ENCODE measurements around the gene CDK3.

CDK3 gene

DNA sequence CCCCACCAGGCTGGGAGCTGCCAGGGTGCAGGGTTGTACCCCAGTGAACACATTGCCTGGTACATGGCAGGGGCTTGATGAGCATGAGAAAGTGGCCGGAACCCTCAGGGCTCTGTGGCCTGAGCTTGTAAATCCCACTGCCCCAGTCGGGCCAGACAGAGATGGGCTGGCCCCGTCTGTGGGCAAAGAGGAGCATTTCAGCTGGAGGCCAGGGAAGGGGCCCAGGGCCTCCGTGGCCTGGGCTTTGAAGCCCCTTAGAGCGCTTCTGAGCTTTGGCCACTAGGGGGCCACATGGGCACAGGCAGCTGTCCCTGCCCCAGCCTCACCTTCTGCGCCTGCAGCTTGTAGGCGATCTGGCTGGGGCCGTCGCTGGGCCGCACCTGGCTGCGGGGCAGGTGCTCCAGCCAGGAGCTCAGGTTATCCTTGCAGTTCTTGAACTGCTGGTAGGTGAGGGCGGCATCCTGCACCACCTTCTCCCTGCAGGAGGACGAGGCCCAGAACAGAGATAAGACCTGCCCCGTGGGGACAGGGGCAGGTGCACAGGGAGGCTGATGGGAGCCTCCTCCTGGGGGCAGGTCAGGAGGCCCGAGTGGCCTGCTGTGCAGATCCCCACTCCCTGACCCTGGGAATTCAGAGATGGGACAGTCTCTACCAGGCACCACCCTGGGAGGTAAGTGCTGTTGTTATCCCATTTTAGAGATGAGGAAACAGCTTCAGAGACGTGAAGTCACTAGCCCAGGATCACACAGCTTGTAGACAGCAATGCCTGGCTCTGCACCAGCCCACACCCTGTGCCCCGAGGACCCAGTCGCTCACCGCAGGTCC is 13.7 kb downstream of the CDK3 start:
- DNase-seq (ENCODE audit: low spot score), result peak; percentile 86

DNA sequence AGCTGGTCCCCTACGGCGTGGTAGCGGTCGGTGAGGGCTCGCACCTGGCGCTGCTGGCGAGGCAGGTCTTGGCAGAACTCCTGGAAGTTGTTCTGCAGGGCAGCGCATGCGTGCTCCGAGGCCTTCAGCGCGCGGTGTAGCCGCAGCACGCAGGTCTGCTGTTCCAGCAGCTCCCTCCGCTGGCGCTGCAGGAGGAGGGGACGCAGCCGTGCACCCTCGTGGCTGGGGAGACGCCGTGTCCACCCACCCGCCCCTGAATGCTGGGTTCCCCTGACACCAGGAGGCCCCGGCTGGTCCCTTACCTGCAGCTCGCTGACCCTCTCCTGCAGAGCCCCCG is 14.2 kb downstream of the CDK3 start:
- peak; percentile 77 for DNase-seq (ENCODE audit: low spot score)

DNA sequence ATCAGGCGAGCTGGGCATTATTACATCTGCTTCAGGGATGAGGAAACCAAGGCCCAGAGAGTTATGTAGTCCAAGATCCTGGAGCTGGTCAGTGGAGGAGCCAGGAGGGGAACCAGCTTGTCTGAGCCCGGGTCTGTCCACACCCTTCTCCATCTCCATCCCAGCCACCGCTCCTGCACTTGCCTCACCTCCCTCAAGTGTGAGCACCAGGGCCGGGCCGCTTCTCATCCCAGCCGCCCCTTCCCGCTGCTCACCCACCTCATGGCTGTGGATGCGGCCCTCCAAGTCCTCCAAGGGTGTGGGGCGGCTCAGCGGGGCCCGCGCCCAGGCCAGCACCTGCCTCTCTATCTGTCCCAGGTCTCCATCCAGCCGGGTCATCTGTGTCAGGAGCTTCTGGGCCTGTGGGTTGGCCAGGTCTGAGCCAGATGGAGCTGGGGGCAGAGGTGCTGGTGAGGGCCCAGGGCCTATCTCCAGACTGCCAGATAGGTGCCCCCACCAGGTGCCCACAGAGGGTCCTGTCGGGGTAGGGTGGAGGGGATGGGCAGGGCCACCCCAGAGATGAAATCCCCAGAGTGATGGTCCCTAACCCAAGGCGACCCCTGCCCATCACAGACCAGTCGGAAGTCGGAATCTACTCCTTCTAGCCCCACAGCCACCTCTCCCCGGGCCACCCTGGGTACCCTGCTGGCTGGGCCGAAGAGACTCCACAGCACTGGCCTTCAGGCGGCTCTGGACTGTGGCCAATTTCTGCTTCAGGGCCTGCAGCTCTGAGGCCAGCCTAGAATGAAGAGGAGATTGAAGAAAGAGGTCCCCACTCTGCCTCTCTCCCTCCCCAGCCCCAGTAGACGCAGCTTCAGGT is 17.1 kb downstream of the CDK3 start:
- no peak for DNase-seq (ENCODE audit: low spot score)

DNA sequence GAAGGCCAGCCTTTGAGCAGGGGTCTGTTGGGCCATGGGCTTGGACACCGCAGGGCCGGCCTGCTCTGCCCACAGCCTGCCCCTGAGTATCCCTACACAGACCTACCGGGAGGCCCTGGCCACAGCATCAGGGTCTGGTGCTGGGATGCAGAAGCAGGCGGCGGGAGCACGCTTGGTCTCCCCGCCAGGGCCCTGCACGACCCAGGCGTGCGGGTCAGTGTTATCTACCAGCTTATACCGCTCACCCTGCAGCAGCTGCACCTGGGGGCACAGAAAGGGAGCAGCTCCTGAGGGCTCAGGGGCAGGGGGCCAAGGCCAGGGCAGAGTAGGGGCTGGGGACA is 17.7 kb downstream of the CDK3 start:
- no peak for DNase-seq (ENCODE audit: low spot score)

DNA sequence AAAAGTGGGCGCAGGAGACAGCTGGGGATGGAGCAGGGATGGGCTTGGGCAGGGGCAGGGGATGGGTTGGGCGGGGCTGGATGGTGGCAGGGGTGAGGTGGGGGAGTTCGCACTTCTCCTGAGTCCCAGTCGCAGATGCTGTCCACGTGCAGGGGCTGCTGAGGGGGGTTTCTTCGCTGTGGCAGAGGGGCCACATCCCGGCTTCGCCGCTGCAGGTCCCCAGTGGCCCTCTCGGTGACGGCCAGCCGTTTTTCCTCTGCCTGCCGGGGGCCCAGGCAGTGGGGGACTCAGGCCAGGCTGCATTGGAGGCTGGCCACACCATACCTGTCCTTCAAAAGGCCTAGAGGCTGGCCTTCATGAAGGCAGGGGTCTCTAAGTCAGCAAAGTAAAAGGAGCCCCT is 18.1 kb downstream of the CDK3 start:
- no peak for DNase-seq (ENCODE audit: low spot score)

DNA sequence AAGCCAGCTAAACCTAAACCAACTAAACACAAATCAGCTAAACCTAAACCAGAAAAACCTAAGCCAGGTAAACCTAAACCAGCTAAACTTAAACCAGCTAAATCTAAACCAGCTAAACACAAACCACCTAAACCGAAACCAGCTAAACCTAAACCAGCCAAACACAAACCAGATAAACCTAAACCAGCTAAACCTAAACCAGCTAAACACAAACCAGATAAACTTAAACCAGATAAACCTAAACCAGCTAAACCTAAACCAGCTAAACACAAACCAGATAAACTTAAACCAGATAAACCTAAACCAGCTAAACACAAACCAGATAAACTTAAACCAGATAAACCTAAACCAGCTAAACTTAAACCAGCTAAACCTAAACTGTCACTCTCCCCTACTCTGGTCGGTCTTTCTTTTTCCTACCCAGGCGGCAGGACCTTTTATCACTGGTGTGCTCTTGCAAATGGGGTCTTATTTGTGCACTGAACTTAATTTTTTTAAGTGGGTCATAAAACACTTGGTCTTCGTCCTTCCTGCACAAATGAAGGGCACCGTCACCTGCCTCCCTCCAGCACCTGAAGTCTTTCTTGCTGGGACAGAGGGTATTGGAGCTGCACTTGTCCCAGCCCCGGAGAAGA is 19.3 kb downstream of the CDK3 start:
- no peak for DNase-seq (ENCODE audit: low spot score)

DNA sequence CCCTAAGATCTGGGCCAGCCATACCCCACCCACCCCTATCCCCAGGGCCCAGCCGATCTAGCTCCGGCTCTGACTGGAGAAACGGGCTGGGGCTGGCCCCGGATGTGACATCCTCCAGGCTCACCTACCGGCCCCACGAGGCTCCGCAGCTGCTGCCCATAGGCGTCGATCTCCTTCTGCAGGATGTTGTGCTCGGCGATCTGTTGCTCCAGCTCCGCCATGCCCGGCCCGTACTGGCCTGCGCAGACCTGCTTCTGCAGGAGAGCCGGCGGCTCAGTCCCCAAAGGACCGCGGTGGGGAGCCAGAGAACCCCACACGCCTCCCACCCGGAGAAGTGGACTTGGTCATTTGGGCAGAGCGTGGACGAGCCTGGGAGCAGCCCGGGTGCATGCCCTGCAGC is 21.6 kb downstream of the CDK3 start:
- DNase-seq (ENCODE audit: low spot score), result peak; percentile 68

DNA sequence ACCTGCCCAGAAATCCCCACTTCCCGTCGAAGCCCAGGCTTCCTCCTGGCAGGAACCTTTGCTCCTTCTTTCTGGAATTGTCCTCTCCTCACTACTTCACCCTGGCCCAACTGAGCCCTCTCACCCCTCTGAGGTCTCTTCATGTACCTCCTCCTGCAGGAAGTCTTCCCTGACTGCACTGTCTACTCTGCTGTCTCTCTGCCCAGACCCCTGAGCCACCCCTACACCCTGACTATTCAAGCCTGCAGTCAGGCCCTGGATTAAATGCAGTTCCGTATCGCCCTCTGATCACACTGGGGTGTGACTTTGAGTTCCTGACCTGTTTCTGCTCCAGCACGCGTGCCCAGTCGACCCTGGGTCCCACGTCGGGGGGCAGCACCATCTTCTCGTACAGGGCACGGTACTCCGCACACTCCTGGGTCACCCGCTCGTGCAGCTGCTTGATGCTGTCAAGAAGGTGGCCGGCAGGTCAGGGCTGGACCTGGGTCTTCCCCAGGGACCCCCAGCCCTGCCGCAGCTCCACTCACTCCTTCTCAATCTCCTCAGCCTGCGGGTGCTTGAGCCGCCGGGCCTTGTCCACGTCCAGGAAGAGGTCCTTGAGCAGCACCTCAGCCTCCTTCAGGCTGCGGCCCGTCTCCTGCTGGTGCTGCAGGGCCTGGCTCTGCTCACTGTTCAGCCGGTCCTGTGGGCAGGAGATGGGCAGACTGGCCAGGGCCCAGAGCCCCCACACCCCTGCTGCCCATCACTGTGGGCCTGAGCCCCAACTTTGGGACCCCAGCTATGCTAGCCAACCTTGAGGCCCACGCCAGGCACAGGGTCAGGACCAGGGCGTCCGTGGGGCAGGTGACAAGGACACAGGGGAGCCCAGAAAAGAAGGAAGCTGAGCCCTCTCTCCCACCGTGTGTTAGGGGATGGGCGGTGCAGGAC is 22.6 kb downstream of the CDK3 start:
- DNase-seq (ENCODE audit: low spot score), result no peak

DNA sequence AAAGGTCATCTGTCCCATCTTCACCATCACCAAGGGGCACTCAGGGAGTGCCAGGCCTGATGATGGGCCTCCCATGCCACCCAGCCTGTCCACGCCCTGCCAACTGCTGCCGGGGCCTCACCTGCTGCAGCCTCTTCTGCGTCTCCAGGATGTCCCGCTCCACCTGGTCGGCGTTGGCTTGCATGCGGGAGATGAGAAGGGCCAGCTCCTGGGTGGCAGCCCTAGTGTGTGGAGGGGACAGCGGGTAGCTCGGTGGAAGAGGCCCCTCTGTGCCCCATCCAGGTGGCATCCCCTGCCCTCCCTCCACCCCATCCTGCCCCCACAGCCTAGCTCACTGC is 23.2 kb downstream of the CDK3 start:
- DNase-seq (ENCODE audit: low spot score), result no peak

DNA sequence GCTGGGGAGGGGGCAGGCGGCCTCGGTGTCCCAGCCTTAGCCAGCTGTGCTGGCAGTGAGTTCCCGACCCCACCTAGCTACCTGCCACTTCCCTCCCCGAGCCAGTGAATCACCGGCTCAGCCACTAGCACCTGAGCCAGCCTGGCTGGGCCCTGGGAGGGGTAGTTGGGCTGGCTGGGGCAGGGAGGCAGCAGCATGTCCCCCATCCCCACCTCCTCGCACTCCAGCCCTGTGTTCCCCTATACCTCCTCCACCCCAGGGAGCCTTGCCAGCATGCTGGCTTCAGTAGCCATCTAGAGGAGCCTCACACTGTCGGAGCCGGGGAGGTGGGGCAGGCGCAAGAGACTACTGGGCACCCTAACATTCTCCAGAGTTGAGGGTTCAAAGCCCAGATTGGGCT is 23.7 kb downstream of the CDK3 start:
- no peak for DNase-seq (ENCODE audit: low spot score)

DNA sequence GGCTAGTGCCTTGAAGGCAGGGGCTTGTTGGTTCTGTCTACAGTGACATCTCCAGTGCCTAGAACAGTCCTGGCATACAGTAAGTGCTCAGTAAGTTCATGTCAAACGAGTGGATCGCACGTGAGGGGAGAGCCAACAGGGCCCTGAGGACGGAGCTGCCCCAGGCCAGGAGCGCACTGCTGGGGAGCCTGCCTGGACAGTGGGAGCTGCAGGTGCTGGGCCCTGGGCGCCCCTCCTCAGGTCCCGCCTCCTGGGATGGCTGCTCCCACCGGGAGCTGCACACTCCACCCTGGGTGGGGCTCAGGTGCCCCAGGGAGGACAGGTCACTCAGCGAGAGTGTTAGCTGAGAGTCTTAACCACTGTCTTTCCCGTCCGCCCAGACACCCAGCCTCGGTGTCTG is 24.6 kb downstream of the CDK3 start:
- no peak for DNase-seq (ENCODE audit: low spot score)

DNA sequence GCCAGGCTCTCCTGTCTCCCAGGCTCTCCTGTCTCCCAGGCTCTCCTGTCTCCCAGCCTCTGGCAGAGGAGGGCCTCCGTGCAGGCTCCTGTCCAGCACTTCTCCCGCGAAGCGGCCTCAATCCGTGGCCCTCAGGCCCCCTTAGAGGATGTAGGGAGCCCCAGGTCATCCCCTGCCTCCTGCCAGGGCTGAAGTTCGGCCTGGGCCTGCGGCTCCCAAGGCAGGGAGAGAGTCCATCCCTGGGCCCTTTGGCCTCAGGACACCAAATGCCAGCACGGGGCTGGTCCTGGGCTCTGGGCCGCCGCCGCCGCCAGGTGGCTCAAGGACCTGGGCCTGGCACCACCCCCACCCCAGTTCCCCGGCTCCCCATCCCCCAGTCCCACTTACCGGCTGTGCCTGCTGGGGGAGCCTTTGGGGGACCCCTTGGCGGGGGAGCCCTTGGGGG is 26.1 kb downstream of the CDK3 start:
- DNase-seq (ENCODE audit: low spot score), result no peak

DNA sequence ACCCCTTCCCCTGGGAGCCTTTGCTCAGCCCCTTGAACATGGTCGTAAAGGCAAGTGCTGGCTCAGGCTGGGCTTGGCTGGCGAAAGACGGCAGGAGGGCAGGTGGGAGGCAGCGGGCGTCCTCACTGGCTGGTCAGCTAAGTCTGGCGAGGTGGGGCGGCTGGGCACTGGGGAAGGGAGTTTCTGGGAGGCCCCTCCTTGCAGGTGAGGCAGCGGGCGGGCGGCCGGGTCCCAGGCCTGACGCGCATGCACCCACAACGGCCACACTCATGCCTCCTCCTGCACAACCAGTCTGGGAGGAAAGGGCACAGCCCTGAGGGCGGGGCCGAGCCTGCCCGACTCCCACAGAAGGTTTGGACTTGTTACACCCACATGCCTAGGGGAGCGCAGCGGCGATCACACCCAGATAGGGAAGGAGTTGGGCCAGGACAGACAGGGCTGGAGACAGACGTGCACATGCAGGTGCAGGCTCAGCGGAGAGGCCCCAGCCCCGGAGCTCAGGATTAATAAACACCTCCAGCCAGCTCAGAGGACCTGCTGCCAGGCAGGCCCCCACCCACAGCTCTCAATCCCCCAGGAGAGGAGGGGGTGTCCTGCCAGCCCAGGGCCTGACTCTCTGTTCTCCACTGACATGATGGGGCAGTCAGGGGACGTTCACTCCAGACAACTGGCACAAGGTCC is 26.6 kb downstream of the CDK3 start, which contains the start of gene EVPL:
TSS of gene EVPL (minus strand) at position 148 of the 681 bp plus-strand sequence. CDS start at position 40, 108 bp downstream.
- no peak for DNase-seq (ENCODE audit: low spot score)

DNA sequence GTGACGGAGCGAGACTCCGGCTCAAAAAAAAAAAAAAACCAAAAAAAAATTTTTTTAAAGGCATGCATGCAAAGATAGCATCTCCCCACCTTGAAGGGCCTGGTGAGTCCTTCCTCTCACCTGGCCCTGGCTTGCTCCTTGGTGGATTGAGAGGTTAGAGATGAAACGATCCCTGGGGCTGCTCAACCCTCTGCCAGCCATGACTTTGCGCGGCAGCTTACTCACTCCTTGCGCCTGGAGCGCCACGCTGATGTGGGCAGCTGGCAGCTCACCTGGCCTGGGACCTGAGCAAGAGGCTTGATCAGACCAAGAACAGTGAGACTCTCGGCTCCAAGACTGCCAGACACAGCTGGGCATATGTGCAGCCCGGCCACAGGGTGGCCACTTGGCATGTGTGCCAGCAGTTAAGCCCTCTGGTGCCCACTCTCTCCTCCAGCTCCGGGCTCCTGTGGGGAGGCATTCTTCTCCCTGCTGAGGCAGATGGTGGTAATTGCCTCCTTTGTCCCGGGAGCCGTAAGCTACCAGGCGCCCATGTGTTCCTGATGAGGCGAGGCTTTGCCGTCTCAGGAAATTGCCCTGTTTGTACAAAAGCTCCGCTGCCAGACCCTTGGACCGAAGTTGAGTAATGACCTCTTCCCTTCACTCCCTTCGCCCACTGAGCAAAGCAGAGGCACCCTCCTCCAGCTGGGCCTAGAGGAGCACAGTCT is 31.6 kb downstream of the CDK3 start:
- no peak for DNase-seq (ENCODE audit: low spot score)

DNA sequence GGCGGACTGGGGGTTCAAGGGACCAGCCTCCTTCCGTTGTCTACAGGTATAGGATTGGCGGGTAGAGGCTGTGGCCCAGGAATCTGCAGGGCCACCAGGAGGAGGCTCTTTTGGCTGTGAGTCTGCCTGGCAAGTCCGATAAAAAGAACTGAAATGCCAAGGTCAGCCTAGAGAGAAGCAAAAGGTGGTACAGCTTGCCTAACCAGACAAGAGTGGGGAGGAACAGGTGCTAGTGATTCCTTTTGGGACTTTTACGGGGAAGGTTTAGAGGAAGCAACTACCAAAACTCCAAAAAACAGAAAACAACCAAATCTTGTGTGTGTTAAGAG is 32.1 kb downstream of the CDK3 start:
- DNase-seq (ENCODE audit: low spot score), result no peak

DNA sequence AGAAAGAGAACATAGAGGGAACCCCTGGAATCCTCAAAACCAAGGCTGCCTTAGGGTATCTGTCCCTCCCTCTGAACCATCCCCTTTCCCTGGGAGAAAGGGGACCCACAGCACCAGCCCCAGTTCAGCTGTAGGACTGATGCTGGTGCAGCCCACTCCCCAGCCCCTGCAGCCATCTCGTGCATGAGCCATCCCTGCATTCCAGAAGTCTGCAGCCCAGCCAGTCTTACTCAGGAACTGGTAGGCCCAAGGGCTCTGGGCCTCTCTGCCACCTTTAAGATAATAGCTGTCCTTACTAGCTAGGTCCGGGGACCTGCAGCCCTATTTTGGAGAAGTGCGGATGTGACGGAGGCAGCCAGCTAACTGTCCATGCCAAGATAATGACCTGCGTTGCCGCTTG is 32.5 kb downstream of the CDK3 start:
- no peak for DNase-seq (ENCODE audit: low spot score)

DNA sequence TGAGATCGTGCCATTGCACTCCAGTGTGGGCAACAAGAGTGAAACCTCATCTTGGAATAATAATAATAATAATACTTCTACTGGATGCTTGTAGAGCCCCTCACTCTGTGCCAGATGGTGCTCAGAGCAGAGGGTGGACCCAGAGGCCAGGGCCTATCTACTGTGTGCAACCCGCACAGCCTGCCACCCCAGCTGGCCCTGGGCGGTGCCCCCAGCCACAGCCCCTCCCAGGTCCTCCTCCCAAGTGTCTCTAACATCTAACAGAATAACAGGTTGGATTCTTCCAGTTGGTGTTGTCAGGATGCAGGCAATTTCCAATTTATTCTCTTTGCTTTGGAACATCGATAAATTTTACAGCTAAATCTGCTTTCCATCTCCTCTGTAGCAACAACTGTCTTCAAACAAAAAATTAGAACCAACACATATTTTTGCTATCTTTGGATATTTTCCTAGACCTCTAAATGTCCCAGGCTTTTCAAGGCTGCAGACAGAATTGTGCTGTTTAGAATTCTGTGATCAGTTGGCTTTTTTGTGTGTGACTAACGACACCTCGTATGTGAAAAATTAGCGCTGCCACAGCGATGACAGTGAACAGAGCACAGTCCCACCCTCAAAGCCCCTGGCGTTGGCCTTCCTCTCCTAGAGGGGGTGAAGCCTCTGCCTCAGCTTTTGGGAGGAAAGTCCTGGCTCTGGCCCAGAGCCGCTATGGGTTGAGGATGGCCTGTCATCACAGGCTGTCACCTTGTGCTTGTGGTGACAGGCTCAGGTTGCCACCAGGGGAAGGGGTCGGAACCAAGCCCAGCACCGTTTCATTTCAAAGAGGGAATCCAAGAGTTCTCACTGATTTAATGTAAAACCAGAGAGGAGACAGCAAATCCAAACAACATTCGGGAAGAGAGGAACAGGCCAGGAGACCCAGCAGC is 34.0 kb downstream of the CDK3 start:
- DNase-seq (ENCODE audit: low spot score), result no peak

DNA sequence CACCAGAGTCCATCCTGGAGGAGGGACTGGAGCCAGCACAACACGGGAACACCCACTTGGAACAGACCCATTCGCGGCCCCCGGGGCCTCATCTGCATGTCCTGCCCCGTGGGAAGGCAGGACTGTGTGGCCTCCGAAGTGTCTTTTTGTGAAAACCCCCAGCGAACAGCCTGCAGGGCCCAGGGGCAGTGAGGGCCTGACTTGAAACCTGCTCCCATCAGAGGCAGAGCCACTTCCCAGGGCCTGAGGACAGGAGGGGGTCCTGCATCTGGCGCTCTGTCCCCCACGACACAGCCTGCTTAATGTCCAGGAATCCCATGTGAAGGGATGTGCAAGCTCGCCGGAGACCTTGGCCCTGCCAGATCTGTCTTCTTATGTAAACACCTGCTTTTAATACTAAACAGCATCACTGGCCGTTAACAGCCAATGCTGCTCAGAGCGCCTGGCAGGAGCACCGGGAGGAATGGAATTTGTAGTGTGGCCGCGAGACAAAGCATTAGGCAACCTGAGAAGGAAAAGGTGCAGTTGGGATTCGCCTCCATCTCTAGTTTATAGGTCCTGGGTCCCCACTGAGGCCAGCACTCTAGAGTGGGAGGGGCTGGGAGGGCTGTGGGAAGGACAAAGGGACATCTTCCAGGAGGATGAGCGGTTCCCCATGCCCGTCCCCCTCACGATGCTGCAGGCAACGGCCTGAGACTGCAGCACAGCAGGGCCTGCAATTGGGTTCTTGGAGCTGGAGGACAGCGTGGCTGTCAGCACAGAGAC is 36.0 kb downstream of the CDK3 start:
- DNase-seq (ENCODE audit: low spot score), result peak; percentile 64

DNA sequence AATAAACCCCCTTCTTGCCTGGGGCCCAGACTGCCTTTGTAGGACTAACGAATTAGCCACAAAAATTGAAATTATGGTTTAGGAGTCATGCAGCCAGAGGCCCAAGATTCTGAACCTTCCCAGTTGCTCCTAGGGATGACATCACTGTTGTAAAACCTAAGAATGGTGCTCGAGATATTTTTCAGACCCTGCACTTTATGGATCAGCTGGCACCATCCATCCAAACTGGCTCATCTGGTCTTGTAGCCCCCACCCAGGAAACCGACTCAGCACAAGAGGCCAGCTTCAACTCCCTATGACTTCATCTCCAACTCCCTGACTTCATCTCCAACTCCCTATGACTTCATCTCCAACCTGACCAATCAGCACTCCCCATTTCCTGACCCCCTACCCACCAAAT is 37.4 kb downstream of the CDK3 start:
- no peak for DNase-seq (ENCODE audit: low spot score)
